ENCODE measurements around the gene IDH3A. TPM values are rescaled to one million over a fixed set of nuclear protein-coding genes. Genes with fewer than 3 reads are reported as not detected.
"Not testable (repeated sequence)": the region's sequence is repeated elsewhere in the genome, so short reads cannot be mapped to it uniquely, and the experiment has no call there.

The IDH3A gene
- total RNA-seq, 1 experiment from 2014 or later = 116 TPM

GRCh38 chr15:78149805-78150751 lies 916 bp downstream of the IDH3A start:
- in situ Hi-C loops (cut with HindIII; ENCODE audit: low pct_unique_long_range_greater_than_20kb, low sequenced_read_pairs) = loop anchor here (25.0 kb wide), 1 partner anchor 112 kb away; the partner anchor contains the start of gene DNAJA4
- CTCF ChIA-PET = interaction anchor here (0.9 kb wide), 1 partner anchor 91 kb away, joined by 4 read pairs; no protein-coding TSS in a partner anchor
- Histone ChIP-seq H3K36me3 (ENCODE audit: control insufficient read depth, insufficient read depth, low read length) (no peaks in the 10 kb centered on the region; the same call in 1 of the 2 replicates), H3K27ac (ENCODE audit: low read length) (peak overlapping the region; percentile 63), H3K9me3 (ENCODE audit: control insufficient read depth, insufficient read depth, low read depth, low read length) (no peaks in the 10 kb centered on the region), H3K4me1 (ENCODE audit: control insufficient read depth, insufficient read depth, low read length) (peaks cover 13% of the 10 kb centered on the region), H3K27me3 (ENCODE audit: control insufficient read depth, insufficient read depth, low read length) (no peaks in the 10 kb centered on the region), H3K4me3 (ENCODE audit: low read depth in 2 of 2, low read length in 2 of 2) (peak overlapping the region; percentile 64 to 87)
- intact Hi-C loops (cut with micrococcal nuclease; ENCODE audit: unreplicated experiment) = no loop called here
- POLR2A ChIA-PET = no interaction called here
- peak; percentile 14 for ATAC-seq
- DNase-seq (ENCODE audit: low read depth, low spot score) = no peak
- BruUV-seq (replicated peaks) = no TSS peak
- TF ChIP-seq POLR2AphosphoS5 (IDR thresholded peaks at IDR 0.05; ENCODE audit: low read depth, low read length) (no peak), SIN3A (IDR thresholded peaks at IDR 0.05; ENCODE audit: borderline replicate concordance, insufficient read depth, low read depth, low read length) (no peak; the same call in 1 of the 2 replicates), TCF7L2 (IDR thresholded peaks at IDR 0.05; ENCODE audit: low read depth, low read length) (no peak), REST (IDR thresholded peaks at IDR 0.05; ENCODE audit: insufficient read depth in 1 of 2, low read depth in 2 of 2, low read length in 1 of 2) (no peak), CTCF (IDR thresholded peaks at IDR 0.05) (no peak)

GRCh38 chr15:78151075-78151474 lies 1.9 kb downstream of the IDH3A start:
- H3K36me3 ChIP-seq (ENCODE audit: control insufficient read depth, insufficient read depth, low read length); BruUV-seq (replicated peaks); CTCF ChIA-PET; intact Hi-C loops (cut with micrococcal nuclease; ENCODE audit: unreplicated experiment); ATAC-seq; H3K27ac ChIP-seq (ENCODE audit: low read length); H3K4me3 ChIP-seq (ENCODE audit: low read depth in 2 of 2, low read length in 2 of 2); H3K9me3 ChIP-seq (ENCODE audit: control insufficient read depth, insufficient read depth, low read depth, low read length); POLR2A ChIA-PET; in situ Hi-C loops (cut with HindIII; ENCODE audit: low pct_unique_long_range_greater_than_20kb, low sequenced_read_pairs); H3K27me3 ChIP-seq (ENCODE audit: control insufficient read depth, insufficient read depth, low read length); DNase-seq (ENCODE audit: low read depth, low spot score): not testable (repeated sequence)
- peaks cover 13% of the 10 kb centered on the region for H3K4me1 ChIP-seq (ENCODE audit: control insufficient read depth, insufficient read depth, low read length)

- Histone ChIP-seq H3K4me1 (ENCODE audit: control insufficient read depth, insufficient read depth, low read length) (peaks cover 9% of the 10 kb centered on the region; the same call in 1 of the 2 replicates), H3K27ac (ENCODE audit: low read length) (no peak overlapping the region), H3K36me3 (ENCODE audit: control insufficient read depth, insufficient read depth, low read length) (peaks cover 13% of the 10 kb centered on the region; the same call in 1 of the 2 replicates), H3K9me3 (ENCODE audit: control insufficient read depth, insufficient read depth, low read depth, low read length) (no peaks in the 10 kb centered on the region), H3K27me3 (ENCODE audit: control insufficient read depth, insufficient read depth, low read length) (no peaks in the 10 kb centered on the region), H3K4me3 (ENCODE audit: low read depth in 2 of 2, low read length in 2 of 2) (no peak overlapping the region)
- TF ChIP-seq CTCF (IDR thresholded peaks at IDR 0.05) (no peak), REST (IDR thresholded peaks at IDR 0.05; ENCODE audit: insufficient read depth in 1 of 2, low read depth in 2 of 2, low read length in 1 of 2) (no peak), POLR2AphosphoS5 (IDR thresholded peaks at IDR 0.05; ENCODE audit: low read depth, low read length) (no peak), TCF7L2 (IDR thresholded peaks at IDR 0.05; ENCODE audit: low read depth, low read length) (no peak)
- CTCF ChIA-PET = no interaction called here
- POLR2A ChIA-PET = interaction anchor here (0.6 kb wide), 1 partner anchor 349 kb away, joined by 6 read pairs; no protein-coding TSS in a partner anchor
- BruUV-seq (replicated peaks) = no TSS peak
- in situ Hi-C loops (cut with HindIII; ENCODE audit: low pct_unique_long_range_greater_than_20kb, low sequenced_read_pairs) (no loop called here), intact Hi-C loops (cut with micrococcal nuclease; ENCODE audit: unreplicated experiment) (no loop called here)
- DNase-seq (ENCODE audit: low read depth, low spot score) (no peak), ATAC-seq (no peak)
Measured at GRCh38 chr15:78154955-78155354, 5.8 kb downstream of the IDH3A start.
